Neural progenitor cell (in vitro differentiated cells): Measurements from ENCODE around the gene CCDC71. TPM values are rescaled to one million over a fixed set of nuclear protein-coding genes. Genes with fewer than 3 reads are reported as not detected.

Source experiments
- DNase-seq: peaks from one replicate; pipeline ENCODE4 v3.0.0-alpha.2; 2016; ENCODE audit warnings: low spot score
- H2AFZ ChIP-seq: fragments of 200-600 bp; sonication (generic); replicated peaks from 2 replicates; pipeline ENCODE4 v1.6.1; 2016; ENCODE audit warnings: antibody characterized with exemption
- H3F3A ChIP-seq: fragments of 200-600 bp; sonication (generic); 2 replicates; pipeline ENCODE4 v1.6.1; 2016; ENCODE audit warnings: antibody characterized with exemption, low read depth
- H3K27ac ChIP-seq: fragments of 200-600 bp; sonication (generic); 2 replicates; pipeline ENCODE4 v1.5.1; 2016; ENCODE audit warnings: mild to moderate bottlenecking
- H3K27me3 ChIP-seq: fragments of 200-600 bp; sonication (generic); 2 replicates; pipeline ENCODE4 v1.6.1; 2016; ENCODE audit warnings: mild to moderate bottlenecking, moderate library complexity
- H3K36me3 ChIP-seq: fragments of 200-600 bp; sonication (generic); 2 replicates; pipeline ENCODE4 v1.5.1; 2016
- H3K4me1 ChIP-seq: fragments of 200-600 bp; sonication (generic); 2 replicates; pipeline ENCODE4 v1.6.1; 2016; ENCODE audit warnings: mixed run types
- H3K4me2 ChIP-seq: fragments of 200-600 bp; sonication (generic); 2 replicates; pipeline ENCODE4 v1.6.1; 2016
- H3K4me3 ChIP-seq: fragments of 200-600 bp; sonication (generic); 2 replicates; pipeline ENCODE4 v1.5.1; 2016
- H3K79me2 ChIP-seq: fragments of 200-600 bp; sonication (generic); 2 replicates; pipeline ENCODE4 v1.6.1; 2016; ENCODE audit warnings: low read depth
- H3K9ac ChIP-seq: fragments of 200-600 bp; sonication (generic); 2 replicates; pipeline ENCODE4 v1.6.1; 2016
- H3K9me3 ChIP-seq: fragments of 200-600 bp; sonication (generic); 2 replicates; pipeline ENCODE4 v1.5.1; 2016; ENCODE audit warnings: low read depth
- H4K20me1 ChIP-seq: fragments of 200-600 bp; sonication (generic); 2 replicates; pipeline ENCODE4 v1.6.1; 2016; ENCODE audit warnings: low read depth
- H3K27ac Mint-ChIP-seq: 3 replicates; pipeline ENCODE4 v1.8.0; 2021; ENCODE audit warnings: mixed read lengths
- H3K27me3 Mint-ChIP-seq: 2 replicates; pipeline ENCODE4 v1.8.0; 2022; ENCODE audit warnings: low read depth, mild to moderate bottlenecking, inconsistent platforms, moderate library complexity, mixed read lengths; ENCODE audit not compliant: insufficient read depth
- H3K36me3 Mint-ChIP-seq: 3 replicates; pipeline ENCODE4 v1.8.0; 2021; ENCODE audit warnings: mixed read lengths
- H3K4me1 Mint-ChIP-seq: 3 replicates; pipeline ENCODE4 v1.8.0; 2021; ENCODE audit warnings: mixed read lengths
- H3K4me3 Mint-ChIP-seq: 3 replicates; pipeline ENCODE4 v1.8.0; 2021; ENCODE audit warnings: mild to moderate bottlenecking, moderate library complexity, mixed read lengths
- H3K9me3 Mint-ChIP-seq: 3 replicates; pipeline ENCODE4 v1.8.0; 2020; ENCODE audit warnings: mixed read lengths
- EZH2 ChIP-seq: fragments of 200-600 bp; sonication (generic); IDR thresholded peaks from 2 replicates; pipeline ENCODE4 v1.6.1; 2017; ENCODE audit warnings: antibody characterized with exemption, mild to moderate bottlenecking, moderate library complexity
- EZH2phosphoT487 ChIP-seq: fragments of 200-600 bp; sonication (generic); IDR thresholded peaks from 2 replicates; pipeline ENCODE4 v1.6.1; 2017; ENCODE audit warnings: antibody characterized with exemption
- total RNA-seq: library from RNA; depleted of rRNA; stranded (reverse); fragments of >200 nt; gene quantifications from 2 replicates; pipeline ENCODE4 v1.2.3, GENCODE V29; 2015; ENCODE audit warnings: low replicate concordance
- TF ChIP-seq, protein P1 (sequence below): fragments of 200-600 bp; sonication (generic); IDR thresholded peaks from 2 replicates; pipeline ENCODE4 v1.5.1; 2017; ENCODE audit warnings: antibody characterized with exemption, mild to moderate bottlenecking

CCDC71 gene
- total RNA-seq, 1 donor from 2014 or later: 18.8 TPM

DNA sequence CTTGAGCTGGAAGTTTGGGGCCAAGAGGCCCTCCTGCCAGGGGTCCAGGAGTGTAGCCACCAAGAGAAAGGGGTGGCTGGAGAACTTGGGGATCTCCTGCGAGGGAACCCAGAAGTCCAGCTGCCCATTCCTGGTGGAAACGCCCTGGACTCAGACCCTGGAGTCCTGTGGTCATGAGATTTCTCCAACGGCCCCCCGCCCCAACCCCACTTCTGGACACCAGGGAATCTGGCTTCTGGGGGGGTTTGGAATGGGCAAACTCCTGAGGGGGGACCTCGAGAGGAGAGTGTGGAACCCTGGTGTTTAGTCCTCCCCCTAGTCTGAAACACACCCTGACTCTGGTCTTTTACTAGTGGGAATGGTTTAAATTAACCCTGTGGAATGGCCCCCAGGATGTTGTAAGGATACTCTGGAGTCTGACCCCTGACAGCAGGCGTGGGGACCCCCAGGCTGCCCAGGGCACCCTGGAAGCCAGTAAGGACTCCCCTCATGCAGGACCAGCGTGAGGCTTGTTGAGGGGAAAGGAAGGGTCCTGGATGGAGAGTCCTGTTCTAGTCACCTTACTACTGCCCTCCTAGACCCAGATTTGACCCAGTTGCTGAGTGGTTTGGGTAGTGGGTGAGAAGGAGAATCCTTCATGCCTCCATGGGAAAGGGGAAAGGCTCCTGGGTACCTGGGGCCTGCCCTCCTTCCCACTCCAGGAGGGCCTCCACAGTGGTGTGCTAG, 5.8 kb upstream of the CCDC71 start:
- no peak overlapping the region for H3K27ac ChIP-seq

DNA sequence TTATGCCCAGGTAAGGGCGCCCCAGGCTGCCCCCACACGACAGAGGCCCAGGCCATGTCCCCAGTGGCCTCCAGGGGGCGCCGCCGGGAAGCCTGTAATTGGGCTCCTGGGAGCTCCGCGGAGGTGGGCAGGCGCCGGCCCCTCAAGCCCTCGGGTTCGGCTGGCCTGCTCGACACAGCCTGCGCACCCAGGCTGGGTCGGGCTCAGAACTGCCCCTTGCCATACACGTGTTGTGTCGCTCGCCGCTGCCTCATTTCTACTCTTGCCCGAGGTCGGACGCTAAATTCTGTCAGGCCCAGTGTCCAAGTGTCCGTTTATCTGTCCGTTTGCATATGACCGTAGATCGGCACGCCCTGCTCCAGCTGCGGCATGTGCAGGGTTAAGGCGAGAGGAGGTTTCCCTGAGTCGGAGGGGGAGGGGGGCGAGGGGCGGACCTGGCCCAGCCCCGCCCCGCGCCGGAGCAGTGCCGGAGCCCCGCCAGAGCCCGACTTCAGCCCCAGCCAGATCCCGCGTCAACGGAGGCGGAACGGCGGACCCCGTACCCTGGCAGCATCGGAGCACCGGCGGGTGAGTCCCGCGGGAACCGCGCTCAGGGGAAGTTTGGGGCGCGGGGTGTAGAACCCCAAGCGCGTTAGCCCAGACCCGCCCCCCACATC, 5.1 kb upstream of the CCDC71 start, which contains the start of gene KLHDC8B:
TSS of gene KLHDC8B (plus strand) at position 480 of the 656 bp plus-strand sequence. CDS start 1,172 bp downstream, outside the sequence.
- H3K36me3 Mint-ChIP-seq: peaks cover 9% of the 10 kb centered on the region
- peaks cover 31% of the 10 kb centered on the region for H3K4me1 ChIP-seq
- H3K4me1 Mint-ChIP-seq: peaks cover 55% of the 10 kb centered on the region
- peaks cover 33% of the 10 kb centered on the region for H3K79me2 ChIP-seq
- H3K4me2 ChIP-seq: peak within 1 kb of the TSS; percentile 88
- peaks cover 16% of the 10 kb centered on the region for H3F3A ChIP-seq
- peak; percentile 95 for DNase-seq
- H3K9me3 ChIP-seq: no peaks in the 10 kb centered on the region
- peaks cover 12% of the 10 kb centered on the region for H3K27me3 Mint-ChIP-seq
- no peaks in the 10 kb centered on the region for H3K36me3 ChIP-seq
- peak within 1 kb of the TSS; percentile 72 for H3K4me3 ChIP-seq
- no peaks in the 10 kb centered on the region for H3K9me3 Mint-ChIP-seq
- H3K27me3 ChIP-seq: peaks cover 19% of the 10 kb centered on the region
- peak within 1 kb of the TSS; percentile 100 for H3K27ac Mint-ChIP-seq
- H3K27ac ChIP-seq: no peak within 1 kb of the TSS
- peak within 1 kb of the TSS; percentile 39 for H3K9ac ChIP-seq
- H4K20me1 ChIP-seq: peaks cover 8% of the 10 kb centered on the region
- TF ChIP-seq, protein P1, sequence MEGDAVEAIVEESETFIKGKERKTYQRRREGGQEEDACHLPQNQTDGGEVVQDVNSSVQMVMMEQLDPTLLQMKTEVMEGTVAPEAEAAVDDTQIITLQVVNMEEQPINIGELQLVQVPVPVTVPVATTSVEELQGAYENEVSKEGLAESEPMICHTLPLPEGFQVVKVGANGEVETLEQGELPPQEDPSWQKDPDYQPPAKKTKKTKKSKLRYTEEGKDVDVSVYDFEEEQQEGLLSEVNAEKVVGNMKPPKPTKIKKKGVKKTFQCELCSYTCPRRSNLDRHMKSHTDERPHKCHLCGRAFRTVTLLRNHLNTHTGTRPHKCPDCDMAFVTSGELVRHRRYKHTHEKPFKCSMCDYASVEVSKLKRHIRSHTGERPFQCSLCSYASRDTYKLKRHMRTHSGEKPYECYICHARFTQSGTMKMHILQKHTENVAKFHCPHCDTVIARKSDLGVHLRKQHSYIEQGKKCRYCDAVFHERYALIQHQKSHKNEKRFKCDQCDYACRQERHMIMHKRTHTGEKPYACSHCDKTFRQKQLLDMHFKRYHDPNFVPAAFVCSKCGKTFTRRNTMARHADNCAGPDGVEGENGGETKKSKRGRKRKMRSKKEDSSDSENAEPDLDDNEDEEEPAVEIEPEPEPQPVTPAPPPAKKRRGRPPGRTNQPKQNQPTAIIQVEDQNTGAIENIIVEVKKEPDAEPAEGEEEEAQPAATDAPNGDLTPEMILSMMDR: peak; percentile 97
- TF ChIP-seq EZH2: no peak
- peak within 1 kb of the TSS; percentile 97 for H3K4me3 Mint-ChIP-seq
- H2AFZ ChIP-seq: peak within 1 kb of the TSS; percentile 81

More for the DNA sequence above, 5.8 kb upstream of the CCDC71 start:
- peaks cover 33% of the 10 kb centered on the region for H3K79me2 ChIP-seq
- Mint-ChIP-seq H3K27ac (peak overlapping the region; percentile 98), H3K9me3 (no peaks in the 10 kb centered on the region), H3K4me1 (peaks cover 54% of the 10 kb centered on the region), H3K27me3 (peaks cover 8% of the 10 kb centered on the region), H3K4me3 (peak overlapping the region; percentile 97), H3K36me3 (peaks cover 13% of the 10 kb centered on the region)
- peaks cover 8% of the 10 kb centered on the region for H4K20me1 ChIP-seq
- H3K4me2 ChIP-seq: peak overlapping the region; percentile 88
- H3F3A ChIP-seq: peaks cover 16% of the 10 kb centered on the region
- no peak for TF ChIP-seq EZH2phosphoT487
- no peak for TF ChIP-seq EZH2
- TF ChIP-seq, protein P1: no peak
- no peaks in the 10 kb centered on the region for H3K36me3 ChIP-seq
- H3K9ac ChIP-seq: peak overlapping the region; percentile 39
- peak overlapping the region; percentile 72 for H3K4me3 ChIP-seq
- no peak for DNase-seq
- peaks cover 19% of the 10 kb centered on the region for H3K27me3 ChIP-seq
- no peak overlapping the region for H2AFZ ChIP-seq
- H3K4me1 ChIP-seq: peaks cover 31% of the 10 kb centered on the region
- H3K9me3 ChIP-seq: no peaks in the 10 kb centered on the region

DNA sequence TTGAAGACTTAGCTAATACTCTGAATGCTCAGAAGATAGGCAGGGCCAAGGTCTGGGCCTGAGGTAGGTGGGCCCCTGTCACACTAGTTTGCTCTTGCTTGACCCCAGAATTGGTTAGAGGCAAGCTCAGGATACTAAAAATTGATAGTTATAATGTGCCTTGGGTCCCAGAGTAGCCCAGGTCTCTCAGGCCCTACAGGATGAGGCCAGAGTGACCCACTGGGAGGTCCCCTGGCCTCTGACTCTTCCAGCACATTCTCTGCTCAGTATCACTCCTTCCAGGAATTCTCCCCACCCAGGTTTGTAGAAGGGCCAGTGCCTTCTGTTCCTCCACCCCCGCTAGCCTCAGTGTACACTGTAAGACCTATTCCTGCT, 4.6 kb upstream of the CCDC71 start:
- Histone ChIP-seq H3K27ac (no peak overlapping the region), H3F3A (peaks cover 16% of the 10 kb centered on the region), H3K9ac (no peak overlapping the region), H3K79me2 (peaks cover 35% of the 10 kb centered on the region), H3K27me3 (peaks cover 19% of the 10 kb centered on the region), H3K4me1 (peaks cover 31% of the 10 kb centered on the region), H3K4me3 (peak overlapping the region; percentile 72), H4K20me1 (peaks cover 10% of the 10 kb centered on the region), H3K4me2 (peak overlapping the region; percentile 88), H3K36me3 (no peaks in the 10 kb centered on the region), H2AFZ (peak overlapping the region; percentile 81), H3K9me3 (no peaks in the 10 kb centered on the region)
- DNase-seq: no peak
- Mint-ChIP-seq H3K27me3 (peaks cover 12% of the 10 kb centered on the region), H3K27ac (peak overlapping the region; percentile 96), H3K9me3 (no peaks in the 10 kb centered on the region), H3K36me3 (peaks cover 6% of the 10 kb centered on the region), H3K4me3 (peak overlapping the region; percentile 97), H3K4me1 (peaks cover 53% of the 10 kb centered on the region)
- TF ChIP-seq EZH2phosphoT487 (no peak), EZH2 (no peak)
- TF ChIP-seq, protein P1: no peak
